Stimulated activated CD8-positive, alpha-beta memory T cell treated with anti-CD3 and anti-CD28 coated beads, Interleukin-15, amount 100 ng/mL, for 24 hours (primary cell): ENCODE data around the gene MUC22.
"Not testable (repeated sequence)": the region's sequence is repeated elsewhere in the genome, so short reads cannot be mapped to it uniquely, and the experiment has no call there.

Experiments used
- DNase-seq: peaks from one replicate; pipeline ENCODE4 v3.0.0-alpha.2; 2020; ENCODE audit warnings: low read depth

MUC22 gene

GRCh38 chr6:31010393-31011060 lies at the start of gene MUC22:
MUC22 (plus strand) TSS chr6:31010474; CDS start chr6:31010707, 233 bp downstream.
- DNase-seq, result no peak

DNA sequence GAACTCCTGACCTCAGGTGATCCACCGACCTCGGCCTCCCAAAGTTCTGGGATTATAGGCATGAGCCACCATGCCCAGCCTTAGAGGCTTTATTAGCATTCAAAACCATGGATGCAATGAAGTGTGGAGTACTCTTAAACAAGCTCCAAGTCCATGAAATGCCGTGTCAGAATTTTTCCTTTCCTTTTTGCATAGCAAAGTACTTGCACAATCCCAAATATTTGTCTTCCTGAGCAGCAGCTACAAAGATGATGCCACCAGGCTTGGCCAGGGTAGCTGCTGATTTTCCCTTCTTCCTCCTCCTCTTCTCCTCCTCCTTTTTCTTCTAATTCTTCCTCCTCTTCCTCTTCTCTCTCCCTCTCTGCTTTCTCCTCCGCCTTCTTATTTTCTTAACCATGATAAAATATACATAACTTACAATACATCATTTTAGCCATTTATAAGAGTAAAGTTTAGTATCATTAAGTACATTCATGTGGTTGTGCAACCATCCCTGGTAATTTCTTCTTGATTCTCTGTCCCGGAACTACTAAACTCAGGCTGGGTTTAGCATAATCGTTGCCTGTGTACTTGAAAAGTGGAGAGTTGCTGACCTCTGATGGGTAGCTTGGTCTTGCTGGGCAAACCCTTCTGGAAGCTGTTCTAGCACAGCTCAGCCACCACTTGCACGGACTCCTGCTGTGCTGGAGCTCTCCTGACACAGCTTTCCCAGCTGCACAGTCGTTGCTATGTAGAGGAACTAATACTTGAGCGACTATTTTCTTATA lies 49.2 kb upstream of the MUC22 start:
- DNase-seq, result no peak

DNA sequence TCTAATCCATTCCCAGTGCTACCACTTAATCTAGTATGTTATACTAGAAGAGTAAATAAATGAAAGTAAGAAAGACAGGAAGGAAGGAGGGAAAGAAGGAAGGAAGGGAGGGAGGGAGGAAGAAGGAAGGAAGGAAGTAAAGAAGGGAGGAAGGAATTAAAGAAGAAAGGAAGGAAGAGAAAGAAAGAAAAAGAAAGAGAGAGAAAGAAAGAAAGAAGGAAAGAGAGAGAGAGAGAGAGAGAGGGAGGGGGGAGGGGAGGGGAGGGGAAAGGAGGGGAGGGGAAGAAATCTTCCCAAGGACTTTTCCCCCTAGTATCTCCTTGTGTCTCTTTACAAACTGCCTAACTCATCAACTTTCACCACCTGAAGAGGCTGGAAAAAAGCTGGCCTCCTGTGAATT lies 47.6 kb upstream of the MUC22 start:
- DNase-seq, result no peak

GRCh38 chr6:30963641-30964040 lies 46.6 kb upstream of the MUC22 start:
- DNase-seq, result no peak

DNA sequence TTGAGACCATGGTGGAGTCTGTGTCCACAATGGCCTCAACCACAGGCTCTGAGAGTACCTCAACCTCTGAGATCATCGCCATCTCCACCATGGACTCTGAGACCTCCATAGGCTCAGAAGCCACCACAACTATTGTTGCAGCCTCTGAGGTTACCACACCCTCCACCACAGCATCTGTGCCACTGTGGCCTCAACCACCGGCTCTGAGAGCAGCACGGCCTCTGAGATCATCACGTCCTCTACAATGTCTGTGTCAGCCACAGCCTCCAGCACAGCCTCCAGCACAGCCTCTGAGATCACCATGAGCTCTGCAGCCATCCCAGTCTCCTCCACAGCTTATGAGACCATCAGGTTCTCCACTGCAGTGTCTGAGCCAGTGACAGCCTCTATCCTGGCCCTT lies 46.2 kb upstream of the MUC22 start:
- DNase-seq, result no peak

- DNase-seq, result no peak
These were observed 45.1 kb upstream of the MUC22 start for GRCh38 chr6:30965140-30965601.

DNA sequence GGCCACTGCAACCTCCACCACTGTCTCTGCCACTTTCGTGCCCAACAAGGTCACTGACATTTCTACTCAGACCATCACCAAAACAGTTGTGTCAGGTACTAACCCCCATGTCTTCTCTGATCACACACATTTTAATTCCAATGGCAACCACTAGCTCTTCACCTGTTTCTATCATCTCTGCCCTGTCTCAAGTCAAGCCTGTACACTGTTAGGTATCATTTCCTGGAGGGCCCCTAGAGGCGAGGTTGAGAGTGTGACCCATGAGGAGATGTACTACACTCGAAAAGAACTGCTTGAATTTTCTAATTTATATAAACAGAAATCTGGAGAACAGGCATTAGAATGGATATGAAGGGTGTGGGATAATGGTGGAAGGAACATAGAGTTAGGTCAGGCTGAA lies 44.1 kb upstream of the MUC22 start:
- no peak for DNase-seq

DNA sequence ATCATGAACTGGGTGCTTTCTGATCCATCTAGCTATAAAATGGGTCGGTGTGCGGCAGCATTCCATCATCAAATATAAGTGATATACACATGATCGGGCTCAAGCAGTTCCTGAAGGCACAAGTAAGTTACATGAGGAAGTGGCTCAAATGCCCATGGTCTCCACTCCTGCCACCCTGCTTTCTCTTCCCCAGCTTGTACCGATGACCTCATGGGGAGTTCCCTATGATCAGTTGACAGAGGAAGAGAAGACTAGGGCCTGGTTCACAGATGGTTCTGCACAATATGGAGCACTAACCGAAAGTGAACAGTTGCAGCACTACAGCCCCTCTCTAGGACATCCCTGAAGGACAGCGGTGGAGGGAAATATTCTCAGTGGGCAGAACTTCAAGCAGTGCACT lies 41.1 kb upstream of the MUC22 start:
- DNase-seq, result not testable (repeated sequence)

GRCh38 chr6:30970946-30971345 lies 39.3 kb upstream of the MUC22 start:
- no peak for DNase-seq

DNA sequence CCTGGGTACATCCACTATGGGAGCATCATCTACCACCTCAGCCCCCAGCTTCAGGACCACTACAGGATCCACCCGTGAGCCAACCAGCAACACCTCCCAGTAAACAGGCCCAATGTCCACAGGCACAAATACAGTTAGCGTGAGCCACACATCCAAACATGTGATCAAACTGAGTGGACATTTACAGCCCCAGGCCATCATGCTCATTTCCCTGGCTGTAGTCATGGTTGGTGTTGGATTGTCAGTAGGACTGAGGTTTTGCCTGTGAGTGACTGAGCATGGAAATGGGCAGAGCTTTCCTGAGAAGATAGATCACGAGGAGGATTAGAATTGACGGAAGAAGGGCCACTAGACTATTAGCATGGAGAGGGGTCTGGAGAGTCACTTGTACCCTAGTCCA lies 37.5 kb upstream of the MUC22 start:
- DNase-seq, result no peak

DNA sequence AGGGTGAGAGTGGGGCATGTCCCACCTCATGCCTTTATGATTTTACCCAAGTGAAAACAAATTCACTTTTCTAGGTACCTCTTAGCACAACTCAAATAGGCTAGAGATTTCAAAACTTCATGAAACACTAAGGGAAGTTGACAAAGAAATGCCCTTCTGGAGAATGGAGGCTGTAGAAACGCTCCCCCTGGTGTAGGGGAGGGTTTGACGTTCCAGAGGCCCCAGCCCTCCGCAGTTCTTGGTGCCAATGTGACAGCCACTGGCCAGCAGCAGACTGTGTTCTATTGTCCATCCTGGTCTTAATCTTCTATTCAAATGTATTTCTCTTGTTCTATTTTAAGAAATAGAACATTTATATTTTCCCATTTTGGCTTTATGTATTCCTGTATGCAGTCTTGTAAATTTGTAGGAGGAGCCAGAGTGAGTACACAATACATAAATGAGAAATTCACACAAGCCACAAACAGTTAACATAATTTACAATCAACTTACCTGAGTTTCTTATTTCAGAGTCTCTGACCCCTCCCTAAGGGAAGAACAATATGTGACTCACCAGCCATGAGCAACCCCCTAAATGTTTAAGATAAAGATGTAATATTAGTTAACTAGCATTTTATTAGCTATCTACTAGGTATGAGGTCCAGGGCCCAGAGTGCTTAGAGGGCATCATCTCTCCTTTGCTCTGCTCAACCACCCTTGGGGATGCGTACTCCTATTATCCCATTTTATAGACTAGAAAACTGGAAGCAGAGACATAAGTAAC lies 35.6 kb upstream of the MUC22 start:
- DNase-seq, result no peak

DNA sequence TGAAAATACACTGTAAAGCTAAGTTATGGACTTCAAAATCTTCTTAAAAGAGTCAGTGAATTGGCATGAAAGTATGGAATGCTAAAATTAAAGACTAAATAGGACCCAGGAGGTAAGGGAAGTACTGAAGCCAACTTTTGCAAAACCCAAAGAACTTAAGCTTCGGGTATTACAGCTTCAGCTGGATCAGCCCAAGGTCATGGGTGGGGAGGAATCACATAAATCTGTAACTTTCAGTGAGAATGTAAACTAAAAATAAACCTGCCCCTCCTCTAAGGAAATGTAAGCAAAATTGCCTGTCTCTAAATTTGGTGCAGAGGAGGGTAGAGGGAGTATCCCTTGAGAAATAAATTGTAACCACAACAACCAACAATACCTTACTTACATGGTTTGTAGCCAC lies 31.1 kb upstream of the MUC22 start:
- no peak for DNase-seq

DNA sequence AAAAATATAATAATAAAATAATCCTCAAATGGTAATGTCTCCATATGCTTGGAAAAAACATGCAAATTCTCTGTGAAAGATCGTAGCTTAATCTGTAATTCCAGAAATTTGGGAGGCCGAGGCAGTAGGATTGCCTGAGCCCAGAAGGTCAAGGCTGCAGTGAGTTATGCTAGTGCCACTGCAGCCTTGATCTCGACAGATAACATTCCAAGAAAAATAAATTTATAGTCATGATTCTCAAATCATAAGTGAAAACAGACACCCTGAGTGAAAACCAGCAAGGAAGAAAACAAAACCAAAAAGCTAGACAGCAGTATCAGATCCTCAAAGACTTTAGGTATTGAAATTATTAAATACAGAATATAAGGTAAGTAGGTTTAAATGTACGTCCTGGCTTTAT lies 30.6 kb upstream of the MUC22 start:
- no peak for DNase-seq

DNA sequence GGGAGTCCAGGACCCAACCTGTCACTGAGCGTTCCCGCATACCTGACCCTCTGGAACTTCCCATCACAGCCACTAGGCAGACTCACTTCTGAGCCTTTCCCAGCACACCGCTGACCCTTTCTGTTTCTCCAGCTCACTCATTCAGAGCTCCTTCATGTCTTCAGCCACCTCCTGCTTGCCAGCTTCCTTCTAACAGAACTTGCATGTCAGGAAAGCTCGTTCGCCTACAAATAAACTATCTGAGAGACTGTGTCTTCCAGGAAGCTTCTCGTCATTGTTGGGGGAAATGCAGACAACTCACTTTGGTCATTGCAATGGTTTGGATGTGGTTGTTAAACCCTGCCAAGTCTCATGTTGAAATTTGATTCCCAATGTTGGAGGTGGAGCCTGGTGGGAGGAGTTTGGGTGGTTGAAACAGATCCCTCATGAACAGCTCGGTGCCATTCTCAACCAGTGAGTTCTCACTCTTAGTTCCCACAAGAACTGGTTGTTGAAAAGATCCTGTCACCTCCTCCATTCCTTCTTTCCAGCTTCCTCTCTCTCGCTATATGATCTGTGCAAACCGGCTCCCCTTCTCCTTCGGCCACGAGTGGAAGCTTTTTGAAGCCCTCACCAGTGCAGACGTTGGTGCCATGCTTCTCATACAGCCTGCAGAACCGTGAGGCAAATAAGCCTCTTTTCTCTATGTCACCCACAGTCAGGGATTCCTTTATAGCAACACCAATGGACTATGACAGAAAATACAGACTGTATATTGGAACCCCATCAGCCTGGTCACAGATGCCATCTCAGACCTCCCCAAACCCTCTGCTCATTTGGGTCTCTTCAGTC lies 28.1 kb upstream of the MUC22 start:
- no peak for DNase-seq

- DNase-seq, result no peak
These were observed 26.8 kb upstream of the MUC22 start, which contains the start of gene MUC21 for GRCh38 chr6:30983439-30983838. MUC21 (plus strand) TSS chr6:30983718; CDS start chr6:30983959, 241 bp downstream.

DNA sequence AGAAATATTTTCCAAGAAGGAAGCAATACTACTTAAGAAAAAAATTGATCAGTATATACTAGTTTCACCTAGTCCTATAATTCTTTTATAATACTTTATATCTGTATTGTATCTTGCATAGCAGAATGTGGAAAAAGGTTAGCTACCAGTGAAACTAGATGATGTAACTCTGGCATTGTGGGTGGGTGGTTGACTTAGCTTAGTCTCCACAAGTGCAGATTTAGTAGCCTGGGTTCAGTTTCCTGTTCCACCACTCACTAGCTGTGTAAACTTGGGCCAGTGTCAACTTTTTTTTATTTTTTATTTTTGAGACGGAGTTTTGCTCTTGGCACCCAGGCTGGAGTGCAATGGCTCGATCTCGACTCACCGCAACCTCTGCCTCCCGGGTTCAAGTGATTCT lies 24.8 kb upstream of the MUC22 start:
- DNase-seq, result no peak

GRCh38 chr6:30987304-30987703 lies 23.0 kb upstream of the MUC22 start:
- DNase-seq, result no peak

DNA sequence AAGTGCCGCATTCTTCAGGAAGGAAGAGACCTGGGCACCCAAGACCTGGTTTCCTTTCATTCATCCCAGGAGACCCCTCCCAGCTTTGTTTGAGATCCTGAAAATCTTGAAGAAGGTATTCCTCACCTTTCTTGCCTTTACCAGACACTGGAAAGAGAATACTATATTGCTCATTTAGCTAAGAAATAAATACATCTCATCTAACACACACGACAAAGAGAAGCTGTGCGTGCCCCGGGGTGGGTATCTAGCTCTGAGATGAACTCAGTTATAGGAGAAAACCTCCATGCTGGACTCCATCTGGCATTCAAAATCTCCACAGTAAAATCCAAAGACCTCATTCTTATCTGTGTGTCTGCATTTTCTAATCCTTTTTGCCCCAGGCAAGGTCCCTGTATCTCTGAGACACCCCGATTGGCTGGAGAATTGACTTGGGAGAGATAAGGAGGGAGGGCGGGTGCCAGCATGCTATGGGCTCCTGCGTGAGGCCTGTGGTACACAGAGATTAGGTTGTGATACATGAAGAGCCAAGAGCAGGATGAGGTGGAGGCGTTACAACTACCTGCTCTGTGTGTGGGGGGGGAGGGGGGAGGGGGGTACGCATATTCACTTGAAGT lies 22.0 kb upstream of the MUC22 start:
- DNase-seq, result no peak

DNA sequence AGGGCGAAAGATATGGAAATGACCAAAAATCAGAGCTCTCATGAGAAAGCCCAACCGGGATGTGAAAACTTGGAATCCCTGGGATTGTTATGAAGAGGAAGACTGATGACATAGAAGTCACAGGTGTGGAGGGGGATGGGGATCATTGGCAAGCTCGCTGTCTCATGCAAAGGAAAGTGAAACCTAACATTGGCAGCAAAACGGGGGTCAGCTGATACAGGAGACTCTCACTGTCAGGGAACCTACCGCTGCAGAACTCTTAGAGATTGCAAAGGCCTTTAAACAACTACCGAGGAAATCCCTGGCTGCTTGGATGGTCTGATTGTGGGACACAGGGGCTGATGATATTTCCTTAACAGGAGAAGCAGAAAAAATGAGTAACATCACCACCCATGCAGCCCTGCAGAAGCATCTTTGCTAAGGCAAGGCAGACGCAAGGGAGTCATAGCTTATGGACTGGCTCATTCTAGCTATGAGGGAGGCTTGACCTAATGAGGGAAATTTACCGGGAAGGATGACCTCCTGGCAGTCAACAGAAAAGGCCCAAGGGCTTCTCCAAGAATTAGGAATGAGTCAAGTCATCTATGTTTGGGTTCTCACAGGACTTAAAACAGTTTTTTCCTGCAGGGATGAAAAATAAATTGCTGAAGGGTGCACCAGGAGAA lies 19.7 kb upstream of the MUC22 start:
- no peak for DNase-seq

- DNase-seq, result no peak
These were observed 18.4 kb upstream of the MUC22 start for GRCh38 chr6:30991891-30992290.

- DNase-seq, result no peak
These were observed 13.0 kb upstream of the MUC22 start for GRCh38 chr6:30997301-30997700.
